ENCODE data around the gene ETAA1.

The ETAA1 gene

GRCh38 chr2:67438337-67438736 lies 41.2 kb downstream of the ETAA1 start:
- DNase-seq = no peak

- no peak for DNase-seq
Observed at GRCh38 chr2:67445652-67446268, 48.6 kb downstream of the ETAA1 start.

DNA sequence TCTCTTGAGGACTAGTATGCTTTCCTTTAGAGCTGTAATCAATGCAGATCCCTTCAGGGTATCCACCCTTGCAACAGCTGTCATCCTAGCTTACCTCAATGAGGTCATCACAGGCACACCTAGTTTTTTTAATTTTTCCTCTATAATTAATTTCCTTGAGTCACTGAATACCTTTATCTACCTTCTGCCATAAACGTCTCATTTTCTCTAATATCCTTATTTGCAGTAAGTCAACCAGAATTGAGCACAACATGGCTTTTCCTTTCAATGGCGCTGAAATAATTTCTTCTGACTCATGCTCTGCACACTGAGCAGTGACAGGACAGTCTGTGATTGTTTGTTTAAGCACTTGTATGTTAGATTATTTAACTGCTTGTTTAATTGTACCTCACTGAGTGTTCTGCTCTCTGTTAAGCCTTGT lies 49.4 kb downstream of the ETAA1 start:
- no peak for DNase-seq

- DNase-seq = no peak
Observed at GRCh38 chr2:67448648-67449047, 51.5 kb downstream of the ETAA1 start.

DNA sequence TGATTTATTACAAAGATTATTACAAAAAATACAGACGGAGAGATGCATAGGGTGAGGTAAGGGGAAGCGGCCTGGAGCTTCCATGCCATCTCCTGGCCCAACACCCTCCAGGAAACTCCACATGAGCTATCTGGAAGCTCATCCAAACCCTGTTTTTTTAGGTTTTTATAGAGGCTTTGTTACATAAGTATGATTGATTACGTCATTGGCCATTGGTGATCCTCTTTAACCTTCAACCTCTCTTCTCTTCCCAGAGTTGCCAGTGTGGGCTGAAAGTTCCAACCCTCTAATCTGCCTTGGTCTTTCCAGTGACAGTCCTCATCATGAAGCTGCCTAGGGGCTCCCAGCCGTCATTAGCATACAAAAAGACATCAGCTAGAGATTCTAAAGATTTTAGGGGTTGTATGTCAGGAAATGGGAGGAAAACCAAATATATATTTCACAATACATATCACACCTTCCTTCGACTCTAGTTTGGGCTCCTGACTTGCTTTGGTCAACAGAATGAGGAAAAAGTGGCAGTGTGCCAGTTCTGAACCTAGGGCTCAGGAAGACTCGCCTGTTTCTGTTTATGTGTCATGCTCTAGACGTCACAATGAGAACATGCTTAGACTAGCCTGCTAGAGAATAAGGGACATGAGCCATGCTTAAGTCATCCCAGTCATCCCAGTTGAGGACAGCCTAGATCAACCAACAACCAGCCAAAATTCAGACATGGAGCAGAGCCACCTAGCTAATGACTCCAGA lies 54.1 kb downstream of the ETAA1 start:
- DNase-seq = no peak

- DNase-seq = no peak
Observed at GRCh38 chr2:67453310-67453709, 56.2 kb downstream of the ETAA1 start.

DNA sequence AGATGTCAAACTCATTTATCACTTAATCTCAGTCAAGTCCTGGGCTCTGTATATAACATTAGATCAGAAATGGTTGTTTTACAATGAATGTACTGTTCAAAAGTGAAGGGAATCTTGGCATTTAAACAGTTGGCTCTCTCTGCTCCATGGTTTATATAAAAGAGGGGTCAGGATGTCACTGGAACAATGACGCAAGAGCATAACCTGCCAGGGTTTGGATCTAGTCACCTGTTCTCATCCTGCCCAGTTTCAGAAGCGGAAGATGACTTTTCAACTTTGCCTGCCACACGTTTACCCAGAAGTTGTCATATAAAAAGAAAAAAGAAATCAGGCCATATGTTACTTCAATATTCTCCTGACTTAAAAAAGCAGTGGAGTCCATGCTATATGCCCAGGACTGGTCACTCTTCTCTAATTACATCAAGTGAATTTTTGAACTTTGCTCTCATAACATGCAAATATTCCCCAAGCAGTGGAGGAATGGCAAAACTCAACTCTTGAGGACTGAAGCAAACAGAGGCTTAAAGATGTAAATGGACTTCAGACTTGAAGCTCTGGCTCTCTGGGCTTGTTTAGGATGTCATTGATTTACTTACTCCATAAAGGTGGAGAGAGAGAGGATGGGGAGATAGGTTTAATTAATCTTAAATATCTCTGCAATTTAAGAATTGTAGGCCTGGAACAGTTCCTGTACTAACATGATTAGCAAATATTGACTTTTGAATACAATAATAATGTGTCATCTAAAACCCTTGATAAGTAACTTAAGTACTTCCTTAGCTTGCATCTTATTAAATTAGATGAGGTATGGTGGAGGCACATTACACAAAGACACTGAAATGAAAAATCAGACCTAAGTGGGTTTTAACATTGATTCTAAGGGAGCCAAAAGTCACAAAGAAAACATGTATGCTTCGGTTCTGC lies 58.3 kb downstream of the ETAA1 start:
- DNase-seq = no peak

- no peak for DNase-seq
Observed at GRCh38 chr2:67456428-67456827, 59.3 kb downstream of the ETAA1 start.

DNA sequence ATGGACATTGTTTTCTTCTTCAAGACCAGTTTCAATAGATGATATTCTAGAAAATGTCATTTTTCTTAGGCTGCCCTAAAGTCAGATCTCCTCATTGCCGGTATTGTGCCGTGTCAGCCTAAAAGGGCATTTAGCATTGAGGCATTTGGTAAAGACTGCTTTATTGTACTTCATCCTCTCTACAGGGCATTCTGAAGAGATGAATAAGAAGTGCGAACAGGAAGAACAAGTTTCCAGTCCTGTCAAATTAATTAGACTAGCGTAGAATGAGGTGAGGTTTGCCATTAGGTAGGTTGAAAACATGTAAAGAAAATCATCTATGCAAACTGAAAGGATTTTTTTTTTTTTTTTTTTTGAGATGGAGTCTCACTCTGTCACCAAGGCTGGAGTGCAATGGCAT lies 60.6 kb downstream of the ETAA1 start:
- DNase-seq = no peak

GRCh38 chr2:67459761-67460160 lies 62.6 kb downstream of the ETAA1 start:
- no peak for DNase-seq
